SK-N-SH (cell line): ENCODE data around the gene PEX1. TPM values are rescaled to one million over a fixed set of nuclear protein-coding genes. Genes with fewer than 3 reads are reported as not detected.

Experiments
- CTCF ChIA-PET: fragments of 300-600, 350-600 bp; formaldehyde crosslinking; extraction: SDS; loops from one replicate; lab custom pipeline; 2021; lab: Yijun Ruan, JAX
- POLR2A ChIA-PET: fragments of 350-600 bp; sonication (Branson Sonifier 250); formaldehyde crosslinking; extraction: SDS; loops from one replicate; lab custom pipeline; 2020; ENCODE audit warnings: antibody characterized with exemption, inconsistent platforms; lab: Yijun Ruan, JAX
- DNase-seq: peaks from one replicate; pipeline ENCODE4 v3.0.0; 2012
- H2AFZ ChIP-seq: fragments of 200-600 bp; sonication (generic); 2 replicates; pipeline ENCODE4 v1.8.1; 2016; ENCODE audit warnings: antibody characterized with exemption, mild to moderate bottlenecking, low read depth
- H3F3A ChIP-seq: fragments of 200-600 bp; sonication (generic); replicated peaks from 2 replicates; pipeline ENCODE3; 2016; ENCODE audit warnings: antibody characterized with exemption, mild to moderate bottlenecking; ENCODE audit not compliant: insufficient read depth
- H3K27ac ChIP-seq, 2 experiments: fragments of 200-500 bp in 1 of 2; fragments of 200-600 bp in 1 of 2; sonication (Bioruptor generic) in 1 of 2; sonication (generic), shearing (Covaris generic) in 1 of 2; 2 replicates each; pipeline versions ENCODE4 v1.5.1 to v1.6.1; 2014 to 2016; ENCODE audit warnings: low read depth in 2 of 2, inconsistent platforms in 1 of 2, low read length in 1 of 2, mild to moderate bottlenecking in 1 of 2, mixed read lengths in 1 of 2
- H3K27me3 ChIP-seq: fragments of 200-600 bp; sonication (generic), shearing (Covaris generic); 2 replicates; pipeline ENCODE4 v1.6.1; 2016; ENCODE audit warnings: mixed run types; ENCODE audit not compliant: insufficient read depth
- H3K36me3 ChIP-seq, 2 experiments: fragments of 200-500 bp in 1 of 2; fragments of 200-600 bp in 1 of 2; sonication (Bioruptor generic) in 1 of 2; sonication (generic) in 1 of 2; replicated peaks in 1 of 2; 2 replicates each; pipeline versions ENCODE3 to v1.5.1; 2014 to 2016; ENCODE audit warnings: low read length in 1 of 2, mild to moderate bottlenecking in 1 of 2; ENCODE audit not compliant: insufficient read depth in 2 of 2, control insufficient read depth in 1 of 2
- H3K4me1 ChIP-seq, 2 experiments: fragments of 200-500 bp in 1 of 2; fragments of 200-600 bp in 1 of 2; sonication (Bioruptor generic) in 1 of 2; sonication (generic), shearing (Covaris generic) in 1 of 2; 2 replicates each; pipeline versions ENCODE4 v1.5.1 to v1.6.1; 2014 to 2016; ENCODE audit warnings: low read depth in 1 of 2, low read length in 1 of 2, mixed run types in 1 of 2; ENCODE audit not compliant: insufficient read depth in 2 of 2, control insufficient read depth in 1 of 2
- H3K4me2 ChIP-seq: fragments of 200-600 bp; sonication (generic), shearing (Covaris generic); 2 replicates; pipeline ENCODE4 v1.6.1; 2017; ENCODE audit warnings: mixed run types
- H3K4me3 ChIP-seq, 2 experiments: fragments of 200-500 bp in 1 of 2; fragments of 200-600 bp in 1 of 2; sonication (Bioruptor generic) in 1 of 2; sonication (generic), shearing (Covaris generic) in 1 of 2; 2 replicates each; pipeline versions ENCODE4 v1.5.1 to v1.8.1; 2014 to 2016; ENCODE audit warnings: low read depth in 2 of 2, inconsistent platforms in 1 of 2, low read length in 1 of 2, mild to moderate bottlenecking in 1 of 2, mixed read lengths in 1 of 2, moderate library complexity in 1 of 2
- H3K79me2 ChIP-seq: fragments of 200-600 bp; sonication (generic); 2 replicates; pipeline ENCODE4 v1.8.1; 2017; ENCODE audit warnings: mild to moderate bottlenecking; ENCODE audit not compliant: insufficient read depth
- H3K9ac ChIP-seq: fragments of 200-600 bp; sonication (generic); 2 replicates; pipeline ENCODE4 v1.6.1; 2017; ENCODE audit warnings: mixed run types
- H3K9me2 ChIP-seq: fragments of 200-600 bp; sonication (generic); 2 replicates; pipeline ENCODE4 v1.6.1; 2017; ENCODE audit warnings: mixed run types
- H3K9me3 ChIP-seq: fragments of 200-600 bp; sonication (generic); 2 replicates; pipeline ENCODE4 v1.6.1; 2017; ENCODE audit warnings: mixed run types, mild to moderate bottlenecking, moderate library complexity
- H4K20me1 ChIP-seq: fragments of 200-600 bp; sonication (generic); 2 replicates; pipeline ENCODE4 v1.6.1; 2017; ENCODE audit warnings: mild to moderate bottlenecking, mixed run types; ENCODE audit not compliant: insufficient read depth
- CHD2 ChIP-seq: fragments of 150-350 bp; IDR thresholded peaks from 2 replicates; pipeline ENCODE4 v1.6.1; 2018; ENCODE audit warnings: low read length; ENCODE audit not compliant: partially characterized antibody
- ELF1 ChIP-seq: IDR thresholded peaks from 2 replicates; pipeline ENCODE4 v1.4.0; 2012
- EP300 ChIP-seq, 2 experiments: IDR thresholded peaks; 2 replicates each; pipeline versions ENCODE4 v1.4.0 to v1.6.1; 2012; ENCODE audit warnings: borderline replicate concordance in 1 of 2, low read depth in 1 of 2, low read length in 1 of 2
- EZH2phosphoT487 ChIP-seq: fragments of 200-600 bp; sonication (generic); IDR thresholded peaks from 2 replicates; pipeline ENCODE4 v1.6.1; 2017; ENCODE audit warnings: low read depth, mixed run types, mild to moderate bottlenecking, antibody characterized with exemption, moderate library complexity, borderline replicate concordance
- FOXJ3 ChIP-seq: sonication (generic); formaldehyde crosslinking; IDR thresholded peaks from 2 replicates; pipeline ENCODE4 v1.5.1; 2020; ENCODE audit warnings: mild to moderate bottlenecking, missing genetic modification reagents
- FOXM1 ChIP-seq: IDR thresholded peaks from 2 replicates; pipeline ENCODE4 v1.4.0; 2012; ENCODE audit warnings: low read depth, mild to moderate bottlenecking
- GABPA ChIP-seq: IDR thresholded peaks from 2 replicates; pipeline ENCODE4 v1.4.0; 2012; ENCODE audit warnings: low read depth, mild to moderate bottlenecking
- GATA2 ChIP-seq: sonication (generic); formaldehyde crosslinking; IDR thresholded peaks from 2 replicates; pipeline ENCODE4 v1.5.0; 2020; ENCODE audit warnings: mild to moderate bottlenecking, missing genetic modification reagents
- JUND ChIP-seq: IDR thresholded peaks from 2 replicates; pipeline ENCODE4 v1.4.0; 2012
- MEF2A ChIP-seq: IDR thresholded peaks from 2 replicates; pipeline ENCODE4 v1.4.0; 2012; ENCODE audit warnings: low read depth, borderline replicate concordance
- NFIC ChIP-seq: IDR thresholded peaks from 2 replicates; pipeline ENCODE4 v1.4.0; 2012; ENCODE audit warnings: borderline replicate concordance
- NRF1 ChIP-seq: IDR thresholded peaks from 2 replicates; pipeline ENCODE4 v1.6.1; 2012; ENCODE audit warnings: low read depth, mild to moderate bottlenecking, low read length
- POLR2AphosphoS5 ChIP-seq: IDR thresholded peaks from 2 replicates; pipeline ENCODE4 v1.6.1; 2012; ENCODE audit warnings: low read depth, low read length
- RAD21 ChIP-seq: IDR thresholded peaks from 2 replicates; pipeline ENCODE4 v1.6.1; 2012; ENCODE audit warnings: mild to moderate bottlenecking, low read length
- RFX5 ChIP-seq: IDR thresholded peaks from 2 replicates; pipeline ENCODE4 v1.6.1; 2012; ENCODE audit warnings: mild to moderate bottlenecking, improper control_type of control experiment, low read length
- SIN3A ChIP-seq: IDR thresholded peaks from 2 replicates; pipeline ENCODE4 v1.6.1; 2012; ENCODE audit warnings: low read depth, mild to moderate bottlenecking, low read length, moderate library complexity, borderline replicate concordance
- SMC3 ChIP-seq: IDR thresholded peaks from 2 replicates; pipeline ENCODE4 v1.6.1; 2012; ENCODE audit warnings: low read depth, low read length, improper control_type of control experiment
- TAF1 ChIP-seq: IDR thresholded peaks from 2 replicates; pipeline ENCODE4 v1.6.1; 2012; ENCODE audit warnings: low read depth, mild to moderate bottlenecking, low read length, moderate library complexity, borderline replicate concordance
- TCF12 ChIP-seq: IDR thresholded peaks from 2 replicates; pipeline ENCODE4 v1.4.0; 2012
- TEAD4 ChIP-seq: IDR thresholded peaks from 2 replicates; pipeline ENCODE4 v1.4.0; 2012; ENCODE audit warnings: mild to moderate bottlenecking, borderline replicate concordance; ENCODE audit not compliant: insufficient read depth
- YY1 ChIP-seq: IDR thresholded peaks from 2 replicates; pipeline ENCODE4 v1.4.0; 2012; ENCODE audit warnings: low read depth, mild to moderate bottlenecking
- WGBS: methylation state at CpG from one replicate; pipeline ENCODE4 v1.1.6; 2017; ENCODE audit warnings: low lambda C conversion rate; 5-methylcytosine and 5-hydroxymethylcytosine counted together
- polyA plus RNA-seq, 3 experiments: library from polyadenylated mRNA; depleted of rRNA; stranded (reverse); fragments of >200 nt; gene quantifications; 2 replicates each; pipeline ENCODE4 v1.2.3, GENCODE V29; 2012
- TF ChIP-seq, protein P1 (sequence below): IDR thresholded peaks from 2 replicates; pipeline ENCODE4; 2012
- TF ChIP-seq, protein P2 (sequence below): IDR thresholded peaks from 2 replicates; pipeline ENCODE4 v1.4.0; 2012; ENCODE audit warnings: low read depth
- TF ChIP-seq, protein P3 (sequence below): IDR thresholded peaks from 2 replicates; pipeline ENCODE4 v1.6.1; 2012; ENCODE audit warnings: mild to moderate bottlenecking, low read depth, low read length, moderate library complexity
- TF ChIP-seq, protein P4 (sequence below): fragments of 150-350 bp; IDR thresholded peaks from 2 replicates; pipeline ENCODE4 v1.6.1; 2016; ENCODE audit warnings: mild to moderate bottlenecking, low read depth, low read length
- TF ChIP-seq, protein P5 (sequence below): fragments of 200-600 bp; sonication (generic); IDR thresholded peaks from 2 replicates; pipeline ENCODE4 v1.6.1; 2017; ENCODE audit warnings: antibody characterized with exemption, mild to moderate bottlenecking, moderate library complexity

PEX1 gene
- polyA plus RNA-seq (2012; rRNA removed): 16.0 and 24.9 TPM in 2 replicates
- polyA plus RNA-seq (2012; cell fraction: cytosol; rRNA removed): 12.1 and 13.0 TPM in 2 replicates
- polyA plus RNA-seq (2012; cell fraction: nucleus; rRNA removed): 41.7 and 85.9 TPM in 2 replicates

DNA sequence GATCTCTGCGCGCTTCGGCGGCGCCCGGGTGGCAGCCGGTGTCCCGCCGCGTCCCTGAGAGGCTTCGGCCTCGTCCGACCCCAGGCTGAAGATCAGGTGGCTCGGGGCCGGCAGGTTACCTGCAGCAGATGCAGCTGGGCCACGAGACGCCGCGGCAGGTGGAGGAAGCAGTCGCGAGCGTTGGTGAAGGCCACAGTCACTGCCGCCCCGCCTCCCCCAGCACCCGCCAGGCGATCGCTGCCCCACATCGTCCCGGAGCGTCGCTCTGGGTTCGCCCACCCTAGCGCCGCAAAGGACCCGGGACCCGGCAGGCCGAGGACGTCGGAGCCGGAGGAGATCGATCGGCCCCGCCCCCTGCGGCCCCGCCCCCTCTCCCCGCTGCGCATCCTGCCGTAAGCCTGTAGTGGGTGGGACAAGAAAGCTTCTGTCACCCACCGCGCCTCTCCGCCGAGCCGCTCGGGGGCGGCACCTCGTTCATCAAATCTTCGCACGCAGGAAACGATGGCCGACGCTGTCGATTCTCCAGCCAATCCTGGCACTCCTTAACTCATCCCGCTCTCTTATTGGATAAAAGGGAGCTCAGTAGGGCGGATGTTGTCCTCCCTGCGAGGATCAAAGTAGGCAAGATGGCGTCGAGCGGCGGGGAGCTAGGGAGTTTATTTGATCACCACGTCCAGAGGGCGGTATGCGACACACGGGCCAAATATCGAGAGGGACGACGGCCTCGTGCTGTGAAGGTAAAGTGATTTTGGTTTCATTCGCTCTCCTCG, at the start of gene PEX1, which contains the start of gene RBM48:
Gene PEX1, minus strand, starts transcription at position 333 of the 770 bp plus-strand sequence. Its CDS starts 85 bp downstream, at position 248.
Gene RBM48, plus strand, starts transcription at position 608 of the 770 bp plus-strand sequence. Its CDS starts 19 bp downstream, at position 627.
- WGBS: 0% methylated on average over 54 of the region's 79 CpGs
- no peaks in the 10 kb centered on the region for H3K9me3 ChIP-seq
- TF ChIP-seq TEAD4 (no peak), SMC3 (no peak; the same call in 1 of the 2 replicates), CHD2 (peak; percentile 92), TCF12 (peak; percentile 54; the same call in 1 of the 2 replicates), GATA2 (no peak), NFIC (no peak), NRF1 (peak; percentile 56), TAF1 (peak; percentile 79), SIN3A (peak; percentile 89; the same call in 1 of the 2 replicates), EP300 (IDR thresholded peaks at IDR 0.05; ENCODE audit: borderline replicate concordance in 1 of 2, low read depth in 1 of 2, low read length in 1 of 2) (no peak), EZH2phosphoT487 (no peak), FOXJ3 (CRISPR knock-in tag) (peak; percentile 65), FOXM1 (no peak), GABPA (peak; percentile 97), JUND (no peak), MEF2A (no peak), RFX5 (peak; percentile 84), RAD21 (no peak), ELF1 (peak; percentile 57), YY1 (peak; percentile 99), POLR2AphosphoS5 (peak; percentile 68)
- TF ChIP-seq, protein P1, sequence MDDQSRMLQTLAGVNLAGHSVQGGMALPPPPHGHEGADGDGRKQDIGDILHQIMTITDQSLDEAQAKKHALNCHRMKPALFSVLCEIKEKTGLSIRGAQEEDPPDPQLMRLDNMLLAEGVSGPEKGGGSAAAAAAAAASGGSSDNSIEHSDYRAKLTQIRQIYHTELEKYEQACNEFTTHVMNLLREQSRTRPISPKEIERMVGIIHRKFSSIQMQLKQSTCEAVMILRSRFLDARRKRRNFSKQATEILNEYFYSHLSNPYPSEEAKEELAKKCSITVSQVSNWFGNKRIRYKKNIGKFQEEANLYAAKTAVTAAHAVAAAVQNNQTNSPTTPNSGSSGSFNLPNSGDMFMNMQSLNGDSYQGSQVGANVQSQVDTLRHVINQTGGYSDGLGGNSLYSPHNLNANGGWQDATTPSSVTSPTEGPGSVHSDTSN: peak; percentile 60
- TF ChIP-seq, protein P2, sequence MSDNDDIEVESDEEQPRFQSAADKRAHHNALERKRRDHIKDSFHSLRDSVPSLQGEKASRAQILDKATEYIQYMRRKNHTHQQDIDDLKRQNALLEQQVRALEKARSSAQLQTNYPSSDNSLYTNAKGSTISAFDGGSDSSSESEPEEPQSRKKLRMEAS: peak; percentile 77
- TF ChIP-seq, protein P3, sequence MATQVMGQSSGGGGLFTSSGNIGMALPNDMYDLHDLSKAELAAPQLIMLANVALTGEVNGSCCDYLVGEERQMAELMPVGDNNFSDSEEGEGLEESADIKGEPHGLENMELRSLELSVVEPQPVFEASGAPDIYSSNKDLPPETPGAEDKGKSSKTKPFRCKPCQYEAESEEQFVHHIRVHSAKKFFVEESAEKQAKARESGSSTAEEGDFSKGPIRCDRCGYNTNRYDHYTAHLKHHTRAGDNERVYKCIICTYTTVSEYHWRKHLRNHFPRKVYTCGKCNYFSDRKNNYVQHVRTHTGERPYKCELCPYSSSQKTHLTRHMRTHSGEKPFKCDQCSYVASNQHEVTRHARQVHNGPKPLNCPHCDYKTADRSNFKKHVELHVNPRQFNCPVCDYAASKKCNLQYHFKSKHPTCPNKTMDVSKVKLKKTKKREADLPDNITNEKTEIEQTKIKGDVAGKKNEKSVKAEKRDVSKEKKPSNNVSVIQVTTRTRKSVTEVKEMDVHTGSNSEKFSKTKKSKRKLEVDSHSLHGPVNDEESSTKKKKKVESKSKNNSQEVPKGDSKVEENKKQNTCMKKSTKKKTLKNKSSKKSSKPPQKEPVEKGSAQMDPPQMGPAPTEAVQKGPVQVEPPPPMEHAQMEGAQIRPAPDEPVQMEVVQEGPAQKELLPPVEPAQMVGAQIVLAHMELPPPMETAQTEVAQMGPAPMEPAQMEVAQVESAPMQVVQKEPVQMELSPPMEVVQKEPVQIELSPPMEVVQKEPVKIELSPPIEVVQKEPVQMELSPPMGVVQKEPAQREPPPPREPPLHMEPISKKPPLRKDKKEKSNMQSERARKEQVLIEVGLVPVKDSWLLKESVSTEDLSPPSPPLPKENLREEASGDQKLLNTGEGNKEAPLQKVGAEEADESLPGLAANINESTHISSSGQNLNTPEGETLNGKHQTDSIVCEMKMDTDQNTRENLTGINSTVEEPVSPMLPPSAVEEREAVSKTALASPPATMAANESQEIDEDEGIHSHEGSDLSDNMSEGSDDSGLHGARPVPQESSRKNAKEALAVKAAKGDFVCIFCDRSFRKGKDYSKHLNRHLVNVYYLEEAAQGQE: peak; percentile 54; the same call in 1 of the 2 replicates
- TF ChIP-seq, protein P4, sequence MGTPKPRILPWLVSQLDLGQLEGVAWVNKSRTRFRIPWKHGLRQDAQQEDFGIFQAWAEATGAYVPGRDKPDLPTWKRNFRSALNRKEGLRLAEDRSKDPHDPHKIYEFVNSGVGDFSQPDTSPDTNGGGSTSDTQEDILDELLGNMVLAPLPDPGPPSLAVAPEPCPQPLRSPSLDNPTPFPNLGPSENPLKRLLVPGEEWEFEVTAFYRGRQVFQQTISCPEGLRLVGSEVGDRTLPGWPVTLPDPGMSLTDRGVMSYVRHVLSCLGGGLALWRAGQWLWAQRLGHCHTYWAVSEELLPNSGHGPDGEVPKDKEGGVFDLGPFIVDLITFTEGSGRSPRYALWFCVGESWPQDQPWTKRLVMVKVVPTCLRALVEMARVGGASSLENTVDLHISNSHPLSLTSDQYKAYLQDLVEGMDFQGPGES: peak; percentile 76
- TF ChIP-seq, protein P5, sequence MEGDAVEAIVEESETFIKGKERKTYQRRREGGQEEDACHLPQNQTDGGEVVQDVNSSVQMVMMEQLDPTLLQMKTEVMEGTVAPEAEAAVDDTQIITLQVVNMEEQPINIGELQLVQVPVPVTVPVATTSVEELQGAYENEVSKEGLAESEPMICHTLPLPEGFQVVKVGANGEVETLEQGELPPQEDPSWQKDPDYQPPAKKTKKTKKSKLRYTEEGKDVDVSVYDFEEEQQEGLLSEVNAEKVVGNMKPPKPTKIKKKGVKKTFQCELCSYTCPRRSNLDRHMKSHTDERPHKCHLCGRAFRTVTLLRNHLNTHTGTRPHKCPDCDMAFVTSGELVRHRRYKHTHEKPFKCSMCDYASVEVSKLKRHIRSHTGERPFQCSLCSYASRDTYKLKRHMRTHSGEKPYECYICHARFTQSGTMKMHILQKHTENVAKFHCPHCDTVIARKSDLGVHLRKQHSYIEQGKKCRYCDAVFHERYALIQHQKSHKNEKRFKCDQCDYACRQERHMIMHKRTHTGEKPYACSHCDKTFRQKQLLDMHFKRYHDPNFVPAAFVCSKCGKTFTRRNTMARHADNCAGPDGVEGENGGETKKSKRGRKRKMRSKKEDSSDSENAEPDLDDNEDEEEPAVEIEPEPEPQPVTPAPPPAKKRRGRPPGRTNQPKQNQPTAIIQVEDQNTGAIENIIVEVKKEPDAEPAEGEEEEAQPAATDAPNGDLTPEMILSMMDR: peak; percentile 65

More for the DNA sequence above, at the start of gene PEX1, which contains the start of gene RBM48:
- ChIA-PET CTCF (interaction anchor here (0.5 to 2.0 kb wide), 23 partner anchors 10 to 1842 kb away, joined by 3 to 15 read pairs (median 4); partner anchors contain the start of gene FAM133B), POLR2A (interaction anchor here (0.8 to 2.0 kb wide), 10 partner anchors 11 to 648 kb away, joined by 3 to 12 read pairs (median 4); partner anchors contain the start of genes ANKIB1, FAM133B, GATAD1 and KRIT1)
- Histone ChIP-seq H3K9ac (peak within 1 kb of the TSS; percentile 84), H3K4me1 (peaks cover 5 to 13% of the 10 kb centered on the region in 2 experiments; a peak in 2 of 4 replicates), H3K27ac (peak within 1 kb of the TSS; percentile 65 to 94), H3F3A (no peaks in the 10 kb centered on the region), H3K79me2 (peaks cover 70% of the 10 kb centered on the region), H3K9me2 (no peaks in the 10 kb centered on the region), H2AFZ (peak within 1 kb of the TSS; percentile 97), H3K4me3 (peak within 1 kb of the TSS; percentile 94 to 100), H3K36me3 (peaks cover 25 to 30% of the 10 kb centered on the region in 2 experiments), H3K4me2 (peak within 1 kb of the TSS; percentile 94), H4K20me1 (no peaks in the 10 kb centered on the region), H3K27me3 (no peaks in the 10 kb centered on the region)
- peak; percentile 98 for DNase-seq
